GM19025 (cell line): ENCODE results near the gene SERTAD2.

ENCODE experiments used
- ATAC-seq: cut with Tn5 transposase; IDR thresholded peaks from one replicate; pipeline ENCODE4 v1.9.1; 2021; ENCODE audit warnings: mild to moderate bottlenecking, low read depth, moderate library complexity; ENCODE audit not compliant: unreplicated experiment

The SERTAD2 gene

GRCh38 chr2:64653109-64654062, at the start of gene SERTAD2:
SERTAD2 (minus strand) TSS chr2:64653913; CDS start chr2:64636871, 17,042 bp downstream.
- ATAC-seq = peak; percentile 77

- peak; percentile 38 for ATAC-seq
Observed at GRCh38 chr2:64700133-64700809, 46.6 kb upstream of the SERTAD2 start.

DNA sequence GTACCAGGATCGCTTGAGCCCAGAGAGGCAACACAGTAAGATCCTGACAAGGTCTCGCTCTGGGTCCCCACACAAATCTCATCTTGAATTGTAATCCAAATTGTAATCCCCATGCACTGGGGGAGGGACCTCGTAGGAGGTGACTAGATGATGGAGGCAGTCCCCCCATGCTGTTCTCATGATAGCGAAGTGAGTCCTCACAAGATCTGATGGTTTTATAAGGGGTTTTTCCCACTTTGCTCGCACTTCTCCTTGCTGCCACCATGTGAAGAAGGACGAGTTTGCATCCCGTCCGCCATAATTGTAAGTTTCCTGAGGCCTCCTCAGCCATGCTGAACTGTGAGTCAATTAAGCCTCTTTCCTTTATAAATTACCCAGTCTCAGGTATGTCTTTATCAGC, 46.0 kb upstream of the SERTAD2 start:
- ATAC-seq = peak; percentile 31

DNA sequence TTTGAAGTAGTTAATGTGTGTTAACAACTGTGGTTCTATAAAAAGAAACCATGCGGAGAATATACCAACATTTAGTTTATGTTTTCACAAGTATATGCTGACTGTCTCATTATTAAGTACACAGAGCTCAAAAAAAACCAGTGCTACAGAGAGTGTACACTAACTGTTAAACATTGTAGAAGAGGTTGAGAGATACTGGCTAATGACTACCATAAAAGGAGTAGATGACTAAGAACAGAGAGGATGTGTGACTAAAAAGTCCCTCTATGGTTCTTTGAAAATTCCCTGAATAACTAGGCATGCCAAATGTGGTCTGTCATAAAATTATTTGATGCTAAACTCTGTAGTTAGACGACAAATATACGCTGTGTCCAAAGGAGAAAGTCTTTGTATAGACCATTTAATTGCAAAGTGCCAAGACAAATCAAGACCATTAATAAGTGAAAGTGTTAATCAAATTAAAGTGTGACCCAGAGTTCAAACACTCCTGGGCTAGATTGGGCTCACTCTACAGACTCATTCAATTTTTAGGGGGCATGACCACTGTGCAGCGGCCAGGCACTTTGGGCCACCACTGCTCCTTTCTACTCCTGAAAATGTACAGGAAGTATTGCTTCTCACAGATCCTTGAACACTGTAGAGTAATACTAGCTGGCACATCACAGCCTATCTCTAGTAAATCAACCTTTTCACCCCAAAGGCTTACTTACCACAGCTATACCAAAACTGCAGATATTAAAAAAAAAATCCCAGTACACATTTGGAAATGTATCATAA, 45.1 kb upstream of the SERTAD2 start:
- peak; percentile 74 for ATAC-seq

DNA sequence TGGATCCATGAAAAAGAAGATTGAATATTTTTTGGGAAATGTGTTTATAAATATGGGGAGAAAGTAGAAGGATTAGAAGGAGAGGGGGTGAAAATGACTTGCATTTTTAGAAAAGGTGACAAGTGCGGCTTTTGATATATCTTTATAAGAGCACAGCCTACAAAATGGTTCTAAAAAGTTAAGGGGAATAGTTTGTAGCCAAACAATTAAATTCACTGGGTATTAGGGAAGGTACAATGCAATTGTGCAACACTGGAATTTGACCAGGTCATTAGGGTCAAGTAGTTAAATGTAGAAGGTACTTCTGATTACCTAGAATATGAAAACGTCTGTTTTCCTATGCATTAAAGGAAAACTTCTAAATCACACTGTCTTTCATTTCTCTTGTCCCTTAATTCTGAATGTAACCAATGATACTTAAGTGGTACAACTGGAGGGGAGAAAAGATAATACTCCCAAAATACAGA, 44.5 kb upstream of the SERTAD2 start:
- ATAC-seq = peak; percentile 1

- no peak for ATAC-seq
Observed at GRCh38 chr2:64697297-64698176, 43.8 kb upstream of the SERTAD2 start.

DNA sequence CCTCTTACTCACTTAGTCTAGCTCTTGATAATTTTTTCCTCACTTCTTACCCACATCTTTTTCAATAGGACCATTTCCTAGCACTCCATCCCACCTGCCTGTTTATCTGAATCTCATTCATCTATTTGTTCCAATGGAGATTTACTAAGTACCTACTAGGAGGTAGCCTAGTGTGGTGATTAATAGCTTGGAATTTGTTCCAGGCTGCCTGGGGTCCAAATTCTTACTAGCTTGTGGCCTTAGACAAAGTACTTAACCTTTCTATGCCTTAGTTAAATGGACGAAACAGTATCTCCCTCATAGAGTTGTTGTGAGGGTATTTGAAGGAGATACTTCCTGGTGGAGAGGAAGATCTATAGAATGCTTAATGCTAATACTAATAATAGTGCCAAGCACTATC, 42.9 kb upstream of the SERTAD2 start:
- no peak for ATAC-seq

GRCh38 chr2:64695721-64696261, 42.1 kb upstream of the SERTAD2 start:
- no peak for ATAC-seq

- no peak for ATAC-seq
Observed at GRCh38 chr2:64692401-64692800, 38.7 kb upstream of the SERTAD2 start.

DNA sequence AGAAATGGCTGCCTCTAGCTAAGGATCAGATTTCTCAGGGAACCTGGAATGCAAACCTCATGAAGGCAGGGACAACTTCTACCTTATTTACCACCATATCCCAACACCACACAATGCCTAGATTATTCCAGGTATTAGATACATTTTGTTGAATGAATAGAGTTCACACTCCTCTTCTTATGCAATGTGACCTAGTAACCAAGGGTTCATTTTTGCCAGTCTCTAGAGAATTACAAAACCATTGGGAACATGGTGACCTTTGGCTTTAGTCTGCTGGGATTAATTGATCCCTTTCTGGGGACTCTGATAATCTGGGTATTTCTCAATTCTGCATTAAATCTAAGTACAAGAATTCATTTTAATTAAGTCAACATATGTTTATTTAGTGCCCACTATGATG, 35.2 kb upstream of the SERTAD2 start:
- ATAC-seq = no peak

DNA sequence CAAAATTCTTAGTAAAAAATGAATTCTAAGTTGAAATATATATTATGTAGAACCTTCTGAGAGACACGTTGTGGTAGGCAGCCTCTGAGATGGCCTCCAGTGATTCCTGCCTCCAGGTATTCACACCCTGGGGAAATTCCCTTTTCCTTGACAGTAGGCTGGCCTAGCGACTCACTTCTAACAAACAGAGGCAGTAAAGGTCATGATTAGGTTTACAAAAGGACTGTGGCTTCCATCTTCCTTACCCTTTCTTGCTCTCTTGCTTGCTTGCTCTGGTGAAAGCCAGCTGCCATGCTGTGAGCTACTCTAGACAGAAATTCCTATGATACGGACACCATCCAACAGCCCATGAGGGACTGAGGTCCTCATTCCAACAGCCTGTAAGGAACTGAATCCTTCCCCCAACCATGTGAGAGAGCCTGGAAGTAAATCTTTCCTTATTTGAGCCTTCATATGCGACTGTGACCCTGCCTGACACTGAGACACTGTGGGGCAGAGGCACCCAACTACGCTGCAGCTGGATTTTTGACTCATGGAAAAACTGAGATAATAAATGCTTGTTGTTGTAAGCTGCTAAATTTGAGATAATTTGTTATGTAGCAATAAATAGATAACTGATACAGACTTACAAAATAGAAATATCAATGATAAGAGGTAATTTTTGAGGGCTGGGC, 32.7 kb upstream of the SERTAD2 start:
- ATAC-seq = no peak

DNA sequence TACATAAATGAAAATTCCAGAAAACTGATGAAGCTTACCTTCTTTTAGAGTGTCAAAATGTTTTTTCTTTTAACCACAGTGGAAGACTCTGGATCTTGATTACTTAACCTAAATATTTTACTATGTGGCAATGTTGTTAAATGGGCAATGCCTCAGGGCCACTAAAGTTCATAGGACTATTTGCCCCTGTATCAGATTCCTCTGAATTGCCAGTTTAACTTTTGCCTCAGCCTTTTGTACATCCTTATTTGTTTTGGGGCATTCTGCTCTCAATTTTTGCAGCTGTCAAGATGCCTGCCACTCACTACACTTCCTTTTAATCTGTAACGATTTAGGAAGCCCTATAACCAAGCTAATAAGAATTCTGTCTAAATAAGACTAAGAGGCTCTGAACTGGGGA, 31.7 kb upstream of the SERTAD2 start:
- no peak for ATAC-seq

DNA sequence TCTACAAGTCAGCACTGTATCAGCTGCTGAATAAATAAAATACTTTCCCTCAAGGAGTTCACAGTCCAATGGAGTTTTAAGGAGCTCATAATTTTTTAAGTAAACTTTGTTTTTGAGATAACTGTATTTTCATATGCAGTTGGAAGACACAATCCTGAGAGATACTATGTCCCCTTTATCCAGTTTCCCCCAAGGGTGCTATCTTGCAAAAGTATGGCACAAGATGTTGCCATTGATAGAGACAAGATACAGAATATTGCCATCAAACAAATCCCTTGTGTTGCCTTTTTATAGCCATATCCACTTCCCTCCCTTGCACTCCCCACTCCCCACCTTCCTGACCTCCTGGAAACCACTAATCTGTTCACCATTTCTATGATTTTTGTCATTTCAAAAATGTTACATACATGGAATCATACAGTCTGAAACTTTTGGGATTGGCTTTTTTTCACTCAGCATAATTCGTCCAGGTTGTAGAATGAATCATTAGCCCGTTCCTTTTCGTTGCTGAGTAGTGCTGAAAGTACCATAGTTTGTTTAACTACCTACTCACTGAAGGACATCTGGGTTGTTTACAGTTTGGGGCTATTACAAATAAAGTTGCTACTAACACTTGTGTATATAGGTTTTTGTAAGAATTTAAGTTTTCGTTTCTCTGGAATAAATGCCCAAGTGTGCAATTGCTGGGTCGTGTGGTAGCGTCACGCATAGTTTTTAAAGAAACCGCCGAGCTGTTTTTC, 30.2 kb upstream of the SERTAD2 start:
- ATAC-seq = no peak

DNA sequence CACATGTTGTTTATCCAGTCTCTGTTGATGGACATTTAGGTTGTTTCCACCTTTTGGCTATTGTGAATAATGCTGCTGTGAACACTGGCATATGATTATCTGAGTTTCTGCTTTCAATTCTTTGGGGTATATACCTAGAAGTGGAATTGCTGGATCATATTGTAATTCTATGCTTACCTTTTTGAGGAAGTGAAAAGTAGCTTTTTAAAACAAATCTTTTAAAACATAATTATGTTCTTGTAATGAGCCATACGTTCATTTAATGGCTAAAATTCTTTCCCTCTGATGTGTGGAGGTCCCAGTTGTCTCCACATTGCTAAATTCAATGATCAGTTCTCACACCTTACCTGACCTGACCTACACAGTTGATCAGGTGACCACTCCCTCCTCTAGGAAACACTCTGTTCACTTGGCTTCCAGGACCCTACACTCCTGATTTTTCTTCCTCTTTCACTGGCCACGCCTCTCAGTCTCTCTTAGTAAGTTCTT, 27.8 kb upstream of the SERTAD2 start:
- no peak for ATAC-seq

DNA sequence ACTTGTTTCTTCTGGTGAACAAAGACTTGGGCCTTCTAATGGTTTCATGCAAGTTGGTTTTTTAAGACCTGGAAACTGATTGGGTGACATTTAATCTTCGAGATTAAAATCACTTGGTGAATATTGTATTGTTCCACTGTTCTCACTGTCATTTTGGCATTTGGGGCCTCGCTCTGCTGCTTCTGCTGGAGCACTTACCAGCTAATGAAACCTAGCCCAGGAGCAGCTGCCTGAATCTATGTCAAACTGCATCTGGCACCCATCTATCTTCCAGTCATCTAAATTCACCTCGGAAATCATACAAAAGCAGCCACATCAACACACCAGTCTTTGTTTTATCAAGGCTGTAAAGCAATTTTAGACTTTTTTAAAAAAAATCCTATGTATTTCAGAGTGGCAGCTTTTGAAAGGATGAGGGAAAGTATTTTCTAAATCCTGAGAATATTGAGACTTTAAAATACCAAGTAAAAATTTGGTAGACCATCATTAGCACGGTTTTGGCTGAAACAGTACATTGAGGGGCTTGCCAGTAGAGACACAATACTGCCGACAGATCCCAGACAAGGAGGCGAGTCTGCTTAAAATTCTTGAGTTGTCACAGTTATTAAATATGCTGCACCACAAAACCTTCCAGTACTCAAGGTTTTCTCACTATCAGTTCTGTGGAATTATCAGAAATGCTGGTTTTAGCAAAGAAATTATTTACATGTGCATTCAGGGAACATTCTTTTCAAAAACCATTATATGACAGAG, 26.1 kb upstream of the SERTAD2 start:
- ATAC-seq = no peak

DNA sequence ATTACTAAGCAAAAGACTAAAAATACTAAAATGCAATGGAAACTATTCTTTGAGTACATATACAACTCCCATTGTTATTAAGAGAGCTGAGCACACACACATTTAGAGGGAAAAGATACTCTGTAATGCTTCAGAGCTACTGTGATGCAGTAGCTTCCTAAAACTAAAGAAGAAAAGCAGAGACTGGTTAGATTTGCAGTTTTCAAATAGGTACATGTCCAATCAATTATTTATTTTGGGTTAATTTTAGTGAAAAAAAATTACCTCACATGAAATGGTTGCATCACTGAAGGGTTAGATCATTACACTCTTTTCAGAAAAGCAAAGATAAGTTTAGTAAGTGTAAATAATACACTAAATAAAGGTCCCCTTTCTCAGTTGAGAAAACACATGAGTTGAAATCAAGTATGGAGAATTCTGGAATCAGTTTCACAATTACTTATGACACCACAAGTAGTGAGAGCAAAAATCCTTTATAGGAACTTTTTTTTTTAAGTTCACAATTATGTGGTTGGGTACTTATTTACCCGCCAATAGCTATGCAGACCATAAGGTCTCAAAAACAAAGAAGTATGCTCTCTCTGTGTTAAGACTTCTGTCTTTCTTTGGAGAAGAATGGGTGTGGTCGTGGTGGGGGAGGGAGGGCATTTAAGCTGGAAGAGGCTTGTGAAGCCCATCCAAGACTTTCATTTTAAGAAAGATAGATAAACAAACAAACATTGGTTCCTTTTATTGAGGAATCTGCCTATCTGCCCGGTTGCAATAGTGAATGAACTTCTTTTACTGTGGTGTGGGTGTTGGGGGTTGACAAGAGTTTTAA, 25.3 kb upstream of the SERTAD2 start:
- no peak for ATAC-seq

DNA sequence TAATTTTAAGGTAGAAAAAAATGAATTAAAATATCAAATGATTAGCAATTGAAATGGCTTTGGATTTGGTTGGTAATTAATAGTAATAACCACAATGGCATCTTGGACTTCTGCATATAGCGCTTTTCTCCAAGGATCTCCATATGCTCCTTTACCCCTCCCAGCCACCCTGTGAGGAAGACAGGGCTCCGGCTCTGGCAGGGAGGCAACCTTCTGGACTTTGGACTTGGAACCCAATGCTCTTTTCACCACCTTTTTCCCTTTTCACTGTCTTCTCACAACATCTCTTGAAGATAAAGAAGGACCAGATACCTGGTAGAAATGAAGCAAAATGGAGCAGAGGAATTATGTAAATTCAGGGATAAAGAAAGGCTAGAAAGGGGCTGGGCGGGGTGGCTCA, 23.8 kb upstream of the SERTAD2 start:
- no peak for ATAC-seq
